Measurements from ENCODE around the gene MANBA.
A peak's percentile ranks its signal among the peaks of the same experiment; 100 is the strongest.
"Not testable (repeated sequence)": the region's sequence is repeated elsewhere in the genome, so short reads cannot be mapped to it uniquely, and the experiment has no call there.

MANBA gene

DNA sequence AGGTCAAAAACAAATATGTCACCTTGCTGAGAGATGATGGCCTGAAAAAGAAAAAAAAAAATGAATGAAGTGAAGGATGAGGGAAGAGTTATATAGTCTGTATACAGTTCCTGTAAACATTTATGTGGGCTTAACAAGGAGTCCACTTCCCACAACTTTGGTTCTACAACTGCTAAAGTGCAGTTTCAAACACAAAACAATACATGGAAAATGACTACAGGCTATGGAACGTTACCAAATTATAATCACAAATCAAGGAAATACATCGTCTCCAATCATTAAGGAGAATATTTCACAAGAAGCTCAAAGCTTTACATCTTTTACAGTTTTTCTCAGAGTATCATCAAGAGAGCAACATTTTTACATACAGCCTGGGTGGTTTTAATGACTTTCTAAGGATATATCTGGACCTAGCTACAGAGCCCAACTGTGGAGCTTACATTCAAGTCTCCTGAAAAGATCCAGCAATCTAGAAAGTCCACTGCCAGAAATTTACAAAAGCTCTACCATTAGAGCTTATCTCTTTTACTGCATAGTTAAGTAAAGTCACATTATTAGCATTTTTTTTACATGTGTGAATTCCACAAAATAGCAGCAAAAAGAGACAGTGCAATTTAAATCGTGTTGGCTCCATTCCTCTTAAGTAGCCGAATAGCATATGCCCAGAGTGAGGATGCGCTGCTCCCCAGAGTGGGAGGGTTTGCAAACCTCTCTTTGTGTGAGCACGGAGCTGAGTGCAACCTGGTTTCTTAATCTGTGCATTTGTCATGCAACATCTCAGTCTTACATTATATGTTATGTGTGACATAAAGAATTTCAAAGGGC lies 128.3 kb downstream of the MANBA start:
- H3K36me3 ChIP-seq (ENCODE audit: control insufficient read depth, insufficient read depth, low read length, severe bottlenecking) = peaks cover 14% of the 10 kb centered on the region
- H3K4me3 ChIP-seq (ENCODE audit: low read length) = no peak overlapping the region
- H3K9me3 ChIP-seq (ENCODE audit: control insufficient read depth, low read length) = no peaks in the 10 kb centered on the region
- peaks cover 8% of the 10 kb centered on the region for H3K4me1 ChIP-seq (ENCODE audit: control insufficient read depth, insufficient read depth, low read length)
- H3K9ac ChIP-seq (ENCODE audit: low read length) = no peak overlapping the region
- H3K27me3 ChIP-seq (replicated peaks; ENCODE audit: control insufficient read depth, insufficient read depth, low read length) = no peaks in the 10 kb centered on the region
- no peak for DNase-seq (ENCODE audit: low read depth)

DNA sequence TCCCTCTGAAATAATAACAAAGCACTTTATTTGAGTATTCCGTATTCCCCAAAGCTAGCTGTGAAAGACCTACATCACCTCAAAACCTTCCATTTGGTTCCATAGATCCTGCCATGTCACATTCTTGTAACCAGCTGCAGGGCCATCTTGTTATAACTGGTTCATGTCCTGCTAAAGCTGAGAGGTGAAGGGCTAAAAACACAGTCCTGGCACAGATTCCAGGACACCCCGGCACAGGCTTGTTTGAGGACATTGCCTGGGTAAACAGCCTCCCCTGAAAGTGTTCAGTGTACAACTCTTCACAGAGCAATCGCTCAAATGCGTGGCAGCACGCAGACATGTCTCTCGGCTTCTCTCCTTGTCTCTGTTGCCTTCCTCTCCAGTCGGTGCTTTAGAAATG lies 129.2 kb downstream of the MANBA start:
- no peak for DNase-seq (ENCODE audit: low read depth)
- Histone ChIP-seq H3K4me1 (ENCODE audit: control insufficient read depth, insufficient read depth, low read length) (peaks cover 12% of the 10 kb centered on the region), H3K36me3 (ENCODE audit: control insufficient read depth, insufficient read depth, low read length, severe bottlenecking) (peaks cover 14% of the 10 kb centered on the region), H3K9me3 (ENCODE audit: control insufficient read depth, low read length) (no peaks in the 10 kb centered on the region), H3K27me3 (replicated peaks; ENCODE audit: control insufficient read depth, insufficient read depth, low read length) (no peaks in the 10 kb centered on the region), H3K4me3 (ENCODE audit: low read length) (no peak overlapping the region), H3K9ac (ENCODE audit: low read length) (no peak overlapping the region)

DNA sequence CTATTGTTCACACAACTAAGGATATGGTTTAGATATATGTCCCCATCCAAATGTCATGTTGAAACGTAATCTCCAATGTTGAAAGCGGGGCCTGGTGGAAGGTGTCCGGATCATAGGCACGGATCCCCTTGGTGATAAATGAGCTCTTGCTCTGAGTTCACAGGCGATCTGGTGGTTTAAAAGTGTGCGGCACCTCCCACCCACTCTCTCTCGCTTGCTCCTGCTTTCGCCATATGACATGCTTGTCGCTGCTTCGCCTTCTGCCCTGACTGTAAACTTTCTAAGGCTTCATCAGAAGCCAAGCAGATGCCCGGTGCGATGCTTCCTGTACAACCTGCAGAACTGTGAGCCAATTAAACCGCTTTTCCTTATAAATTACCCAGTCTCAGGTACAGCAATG lies 131.1 kb downstream of the MANBA start:
- Histone ChIP-seq H3K9ac (ENCODE audit: low read length) (no peak overlapping the region), H3K9me3 (ENCODE audit: control insufficient read depth, low read length) (no peaks in the 10 kb centered on the region), H3K36me3 (ENCODE audit: control insufficient read depth, insufficient read depth, low read length, severe bottlenecking) (peaks cover 9% of the 10 kb centered on the region), H3K4me1 (ENCODE audit: control insufficient read depth, insufficient read depth, low read length) (peaks cover 12% of the 10 kb centered on the region), H3K4me3 (ENCODE audit: low read length) (no peak overlapping the region), H3K27me3 (replicated peaks; ENCODE audit: control insufficient read depth, insufficient read depth, low read length) (no peaks in the 10 kb centered on the region)
- no peak for DNase-seq (ENCODE audit: low read depth)

DNA sequence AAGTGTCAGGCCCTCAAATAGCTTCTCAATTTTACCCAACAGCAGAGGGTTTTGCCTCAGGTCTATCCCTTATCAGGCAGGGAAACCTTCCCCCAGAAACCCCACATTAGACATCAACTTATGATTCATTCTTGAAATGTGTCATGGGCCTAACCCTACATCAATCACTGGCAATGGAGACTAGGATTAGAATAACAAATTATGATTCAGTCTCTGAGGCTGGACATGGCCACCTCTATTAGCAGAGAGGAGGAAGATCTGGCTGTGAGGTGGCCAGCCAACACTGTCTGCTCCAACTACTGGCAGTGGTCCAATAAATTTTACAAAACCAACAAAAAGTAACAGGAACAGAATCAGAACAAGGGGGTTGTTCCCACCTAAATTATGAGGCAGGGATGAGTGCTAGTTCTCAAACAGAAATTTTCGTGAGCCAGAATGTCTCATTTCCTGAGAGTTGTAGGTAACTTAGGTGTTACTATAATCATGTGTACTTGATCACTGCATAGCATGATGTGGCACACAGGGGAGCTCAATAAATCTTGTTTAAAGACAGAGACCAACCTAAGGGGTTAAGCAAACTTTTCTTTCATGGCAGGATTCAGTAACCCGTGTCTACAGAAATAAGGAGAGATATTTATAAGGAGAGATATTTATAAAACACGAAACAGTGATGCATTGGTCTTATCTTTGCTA lies 132.8 kb downstream of the MANBA start:
- Histone ChIP-seq H3K9ac (ENCODE audit: low read length) (no peak overlapping the region), H3K27me3 (replicated peaks; ENCODE audit: control insufficient read depth, insufficient read depth, low read length) (no peaks in the 10 kb centered on the region), H3K4me3 (ENCODE audit: low read length) (no peak overlapping the region), H3K4me1 (ENCODE audit: control insufficient read depth, insufficient read depth, low read length) (peaks cover 12% of the 10 kb centered on the region), H3K9me3 (ENCODE audit: control insufficient read depth, low read length) (no peaks in the 10 kb centered on the region), H3K36me3 (ENCODE audit: control insufficient read depth, insufficient read depth, low read length, severe bottlenecking) (no peaks in the 10 kb centered on the region)
- peak; percentile 4 for DNase-seq (ENCODE audit: low read depth)

DNA sequence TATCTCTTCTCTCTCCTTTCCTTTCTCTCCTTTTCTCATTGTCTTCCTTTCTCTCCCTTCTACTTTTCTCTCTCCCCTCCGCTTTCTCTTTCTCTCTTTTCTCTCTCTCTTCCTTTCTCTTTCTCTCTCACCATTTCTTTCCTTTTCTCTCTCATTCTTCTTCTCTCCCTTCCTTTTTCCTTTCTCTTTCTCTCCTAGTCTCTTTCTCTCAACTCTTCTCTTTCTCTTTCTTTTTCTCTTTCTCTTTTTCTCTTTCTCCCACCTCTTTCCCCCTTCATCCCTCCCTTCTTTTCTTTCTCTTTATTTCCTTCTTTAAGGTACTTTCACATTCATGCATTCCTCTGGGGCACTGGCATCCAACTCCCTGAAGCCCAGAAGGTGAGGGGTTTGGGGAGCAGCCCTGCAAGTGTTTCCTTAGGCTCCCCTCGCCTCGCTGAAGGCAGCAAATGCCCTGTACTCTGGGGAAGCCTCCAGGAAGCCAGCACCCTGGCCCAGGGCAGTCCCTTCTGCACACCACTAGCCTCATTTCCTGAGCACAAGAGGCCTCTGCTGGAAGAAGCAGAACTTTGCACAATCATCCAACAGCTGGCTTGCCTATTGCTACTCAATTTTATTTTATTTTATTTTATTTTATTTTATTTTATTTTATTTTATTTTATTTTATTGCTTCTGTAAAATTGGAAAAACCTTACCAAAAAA lies 135.4 kb downstream of the MANBA start:
- Histone ChIP-seq H3K4me3 (ENCODE audit: low read length) (no peak overlapping the region), H3K27me3 (replicated peaks; ENCODE audit: control insufficient read depth, insufficient read depth, low read length) (no peaks in the 10 kb centered on the region), H3K9me3 (ENCODE audit: control insufficient read depth, low read length) (no peaks in the 10 kb centered on the region), H3K9ac (ENCODE audit: low read length) (no peak overlapping the region), H3K36me3 (ENCODE audit: control insufficient read depth, insufficient read depth, low read length, severe bottlenecking) (no peaks in the 10 kb centered on the region), H3K4me1 (ENCODE audit: control insufficient read depth, insufficient read depth, low read length) (peaks cover 19% of the 10 kb centered on the region)
- peak; percentile 71 for DNase-seq (ENCODE audit: low read depth)

DNA sequence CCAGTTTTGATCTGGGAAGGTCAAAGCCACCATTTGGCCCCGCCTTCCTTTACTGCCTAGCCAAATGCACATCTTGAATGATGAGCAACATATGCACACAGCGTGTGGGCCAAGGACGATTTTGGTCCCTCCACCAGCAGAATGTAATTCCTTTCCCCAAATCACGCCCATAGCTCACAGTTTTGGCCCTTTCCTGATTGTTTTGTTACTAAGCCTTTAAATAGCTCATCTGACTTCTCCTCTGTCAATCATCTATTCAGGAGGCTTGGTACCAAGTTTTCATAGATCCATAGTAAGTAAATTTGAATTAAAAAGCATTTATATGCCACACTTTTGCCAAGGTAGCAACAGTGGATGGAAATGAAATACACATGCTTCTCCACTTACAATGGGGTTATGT lies 136.3 kb downstream of the MANBA start:
- DNase-seq (ENCODE audit: low read depth) = no peak
- peaks cover 20% of the 10 kb centered on the region for H3K4me1 ChIP-seq (ENCODE audit: control insufficient read depth, insufficient read depth, low read length)
- H3K27me3 ChIP-seq (replicated peaks; ENCODE audit: control insufficient read depth, insufficient read depth, low read length) = no peaks in the 10 kb centered on the region
- H3K4me3 ChIP-seq (ENCODE audit: low read length) = no peak overlapping the region
- no peaks in the 10 kb centered on the region for H3K9me3 ChIP-seq (ENCODE audit: control insufficient read depth, low read length)
- no peak overlapping the region for H3K9ac ChIP-seq (ENCODE audit: low read length)
- no peaks in the 10 kb centered on the region for H3K36me3 ChIP-seq (ENCODE audit: control insufficient read depth, insufficient read depth, low read length, severe bottlenecking)

DNA sequence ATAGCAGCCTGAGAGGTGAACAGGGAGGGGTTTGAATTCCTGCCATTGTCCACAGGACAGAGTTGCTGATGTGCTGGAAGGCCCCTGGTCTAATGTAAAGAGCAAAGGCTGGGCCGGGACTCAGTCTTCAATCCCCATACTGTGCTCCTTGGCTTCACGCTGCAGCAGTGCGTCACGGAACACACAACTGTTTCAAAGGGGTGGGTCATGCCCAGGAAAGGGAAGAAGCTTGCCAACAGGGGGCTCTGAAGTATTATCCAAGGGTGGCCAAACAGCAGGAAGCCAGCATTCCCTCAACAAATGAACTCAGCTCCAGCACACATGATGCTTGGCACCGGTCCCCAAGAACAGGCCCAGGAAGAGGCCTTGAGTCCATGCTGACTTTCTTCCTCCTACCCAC lies 137.1 kb downstream of the MANBA start:
- DNase-seq (ENCODE audit: low read depth) = no peak
- H3K4me1 ChIP-seq (ENCODE audit: control insufficient read depth, insufficient read depth, low read length) = peaks cover 20% of the 10 kb centered on the region
- H3K9me3 ChIP-seq (ENCODE audit: control insufficient read depth, low read length) = no peaks in the 10 kb centered on the region
- H3K27me3 ChIP-seq (replicated peaks; ENCODE audit: control insufficient read depth, insufficient read depth, low read length) = no peaks in the 10 kb centered on the region
- no peaks in the 10 kb centered on the region for H3K36me3 ChIP-seq (ENCODE audit: control insufficient read depth, insufficient read depth, low read length, severe bottlenecking)
- H3K9ac ChIP-seq (ENCODE audit: low read length) = no peak overlapping the region
- no peak overlapping the region for H3K4me3 ChIP-seq (ENCODE audit: low read length)

DNA sequence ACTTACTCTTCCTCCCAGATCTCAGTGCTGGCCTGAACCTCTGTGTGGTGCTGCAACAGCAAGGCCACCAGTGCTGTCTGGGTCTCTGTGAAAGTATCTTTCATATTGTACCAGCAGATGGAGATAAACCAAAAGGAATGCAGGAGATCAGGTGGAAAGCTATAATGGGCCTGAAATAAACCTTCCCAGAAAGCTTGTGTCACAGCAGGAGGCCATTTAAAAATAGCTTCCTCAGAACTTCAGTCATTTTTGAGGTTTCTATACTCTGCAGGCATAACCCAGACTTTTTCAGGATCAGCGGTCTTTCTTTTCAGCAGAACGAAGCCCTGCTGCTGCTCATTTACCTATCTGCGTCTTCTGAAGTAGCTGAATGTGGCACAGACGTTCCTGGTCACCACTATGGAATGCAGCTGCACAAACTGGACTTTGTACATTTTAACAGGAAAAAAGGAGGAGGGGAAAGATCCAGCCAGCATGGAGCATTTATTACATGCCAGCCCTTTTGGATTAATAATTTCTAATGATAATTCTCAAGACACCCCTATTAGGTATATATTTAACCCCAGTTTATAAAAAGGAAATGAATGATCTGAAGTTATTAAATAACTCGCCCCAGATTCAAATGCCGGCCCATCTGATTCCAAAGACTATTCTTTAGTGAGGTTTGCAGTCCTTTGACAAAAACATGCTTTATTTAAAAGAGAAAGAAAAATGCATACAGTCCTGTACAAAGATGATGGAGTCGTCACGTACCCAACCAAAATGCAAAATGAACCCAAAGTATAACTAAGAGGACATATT lies 139.9 kb downstream of the MANBA start:
- Histone ChIP-seq H3K36me3 (ENCODE audit: control insufficient read depth, insufficient read depth, low read length, severe bottlenecking) (peaks cover 13% of the 10 kb centered on the region), H3K9me3 (ENCODE audit: control insufficient read depth, low read length) (no peaks in the 10 kb centered on the region), H3K27me3 (replicated peaks; ENCODE audit: control insufficient read depth, insufficient read depth, low read length) (no peaks in the 10 kb centered on the region), H3K4me3 (ENCODE audit: low read length) (no peak overlapping the region), H3K4me1 (ENCODE audit: control insufficient read depth, insufficient read depth, low read length) (peaks cover 8% of the 10 kb centered on the region), H3K9ac (ENCODE audit: low read length) (peak overlapping the region; percentile 22)
- DNase-seq (ENCODE audit: low read depth) = peak; percentile 74

DNA sequence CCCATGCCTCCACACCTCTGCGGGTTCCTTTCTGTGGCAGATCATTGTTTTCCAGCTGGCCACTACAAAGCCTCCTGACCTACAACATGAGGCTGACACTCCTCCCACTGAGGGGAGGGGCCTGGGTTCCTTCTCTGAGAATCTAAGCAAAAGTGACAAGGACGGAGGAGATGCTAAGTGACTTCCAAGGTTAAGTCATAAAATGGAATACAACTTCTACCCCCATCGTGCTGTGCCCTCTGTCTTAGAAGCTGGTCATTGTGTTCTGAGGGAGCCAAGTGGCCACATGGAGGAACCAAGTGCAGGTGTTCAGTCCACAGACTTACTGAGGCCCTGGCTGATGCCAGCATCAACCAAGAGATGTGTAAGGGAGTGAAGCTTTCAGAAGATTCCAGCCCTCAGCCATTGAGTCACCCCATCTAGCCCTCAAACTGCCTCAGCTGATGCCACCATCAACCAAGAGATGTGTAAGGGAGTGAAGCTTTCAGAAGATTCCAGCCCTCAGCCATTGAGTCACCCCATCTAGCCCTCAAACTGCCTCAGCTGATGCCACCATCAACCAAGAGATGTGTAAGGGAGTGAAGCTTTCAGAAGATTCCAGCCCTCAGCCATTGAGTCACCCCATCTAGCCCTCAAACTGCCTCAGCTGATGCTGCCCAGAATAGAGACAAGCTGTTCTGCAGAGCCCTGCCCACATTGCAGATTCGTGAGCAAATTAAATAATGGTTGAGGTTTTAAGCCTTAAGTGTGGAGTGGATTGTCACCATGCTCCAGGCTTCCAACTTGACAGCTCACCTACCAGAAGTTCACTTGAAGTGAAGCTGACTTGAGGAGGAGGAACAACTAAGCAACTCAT lies 140.8 kb downstream of the MANBA start:
- H3K4me1 ChIP-seq (ENCODE audit: control insufficient read depth, insufficient read depth, low read length); H3K9ac ChIP-seq (ENCODE audit: low read length); H3K4me3 ChIP-seq (ENCODE audit: low read length); H3K27me3 ChIP-seq (replicated peaks; ENCODE audit: control insufficient read depth, insufficient read depth, low read length); DNase-seq (ENCODE audit: low read depth); H3K9me3 ChIP-seq (ENCODE audit: control insufficient read depth, low read length): not testable (repeated sequence)
- H3K36me3 ChIP-seq (ENCODE audit: control insufficient read depth, insufficient read depth, low read length, severe bottlenecking) = peaks cover 21% of the 10 kb centered on the region

DNA sequence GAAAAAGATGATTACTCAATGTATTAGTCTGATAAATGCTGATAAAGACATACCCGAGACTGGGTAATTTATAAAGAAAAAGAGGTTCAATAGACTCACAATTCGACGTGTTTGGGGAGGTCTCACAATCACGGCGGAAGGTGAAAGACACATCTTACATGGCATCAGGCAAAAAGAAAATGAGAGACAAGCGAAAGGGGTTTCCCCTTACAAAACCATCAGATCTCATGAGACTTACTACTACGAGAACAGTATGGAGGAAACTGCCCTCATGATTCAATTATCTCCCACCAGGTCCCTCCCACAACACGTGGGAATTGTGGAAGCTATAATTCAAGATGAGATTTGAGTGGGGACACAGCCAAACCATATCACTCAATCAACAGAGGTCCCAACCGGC lies 141.7 kb downstream of the MANBA start:
- H3K4me1 ChIP-seq (ENCODE audit: control insufficient read depth, insufficient read depth, low read length); H3K9me3 ChIP-seq (ENCODE audit: control insufficient read depth, low read length); H3K4me3 ChIP-seq (ENCODE audit: low read length): not testable (repeated sequence)

More for the DNA sequence above, 141.7 kb downstream of the MANBA start:
- peaks cover 31% of the 10 kb centered on the region for H3K36me3 ChIP-seq (ENCODE audit: control insufficient read depth, insufficient read depth, low read length, severe bottlenecking)
- DNase-seq (ENCODE audit: low read depth); H3K9ac ChIP-seq (ENCODE audit: low read length); H3K27me3 ChIP-seq (replicated peaks; ENCODE audit: control insufficient read depth, insufficient read depth, low read length): not testable (repeated sequence)
